NCI-H128 (cell line): ENCODE measurements around the gene P4HA3.

ENCODE experiments used
- DNase-seq: peaks from one replicate; lab custom pipeline; 2025; ENCODE audit not compliant: unreplicated experiment; lab: John Stamatoyannopoulos, UW

P4HA3 gene

DNA sequence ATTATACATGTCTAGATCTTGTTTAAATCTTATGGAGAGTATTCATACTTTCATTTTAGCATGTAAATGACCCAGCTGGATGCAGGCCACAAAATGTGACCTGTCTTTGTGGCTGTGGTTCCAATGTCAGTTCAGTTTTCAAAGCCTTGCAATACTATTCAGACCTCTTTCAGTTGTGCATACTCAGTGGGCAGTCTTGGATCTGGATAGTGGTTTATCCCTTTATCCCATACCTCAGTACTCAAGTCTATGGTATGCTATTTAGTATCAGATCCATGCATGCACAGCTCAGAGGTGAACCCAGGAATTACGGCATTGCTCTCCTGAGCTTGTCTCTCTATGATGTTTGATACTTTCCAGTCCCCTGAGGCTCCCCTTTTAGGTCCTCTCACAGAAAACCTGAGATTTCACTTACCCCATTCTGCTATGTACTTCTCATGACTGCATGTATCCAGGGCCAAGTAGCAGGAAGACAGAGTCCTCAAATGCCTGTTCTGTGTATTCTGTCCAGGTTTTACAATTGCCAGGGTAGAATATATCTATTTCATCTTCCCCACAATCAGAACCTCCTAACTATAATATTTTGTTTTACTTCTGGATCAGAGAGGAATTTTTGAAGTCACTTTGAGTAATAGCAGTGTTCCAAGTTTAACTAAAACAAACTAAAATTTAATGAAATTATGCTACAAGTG, 6.9 kb upstream of the P4HA3 start:
- DNase-seq, result no peak

DNA sequence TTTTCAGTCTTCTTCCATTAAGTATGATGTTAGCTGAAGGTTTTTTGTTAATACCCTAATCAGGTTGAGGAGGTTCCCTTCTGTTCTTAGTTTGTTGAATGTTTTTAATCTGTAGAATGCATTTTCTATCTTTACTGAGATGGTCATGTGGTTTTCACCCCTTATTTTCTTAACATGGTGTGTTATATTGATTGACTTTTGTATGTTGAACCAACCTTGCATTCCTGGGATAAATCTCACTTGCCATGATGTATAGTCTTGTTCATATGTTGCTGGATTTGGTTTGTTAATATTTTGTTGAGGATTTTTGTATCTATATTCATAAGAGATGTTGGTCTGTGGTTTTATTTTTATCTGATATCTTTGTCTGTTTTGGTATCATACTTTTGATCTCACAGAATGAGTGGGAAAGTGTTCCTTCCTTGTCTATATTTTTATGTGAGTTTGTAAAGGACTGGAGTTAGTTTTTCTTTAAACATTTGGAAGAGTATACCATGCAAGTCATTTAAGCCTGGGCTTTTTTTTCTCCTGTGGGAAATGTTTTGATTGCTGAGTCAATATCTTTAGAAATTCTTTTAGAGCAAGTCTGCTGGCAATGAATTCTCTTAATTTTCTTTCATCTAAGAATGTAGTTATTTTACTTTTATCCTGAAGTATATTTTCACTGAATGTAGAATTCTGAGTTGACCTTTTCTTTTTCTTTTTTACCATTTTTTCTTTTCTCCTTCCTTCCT, 5.5 kb upstream of the P4HA3 start:
- no peak for DNase-seq

DNA sequence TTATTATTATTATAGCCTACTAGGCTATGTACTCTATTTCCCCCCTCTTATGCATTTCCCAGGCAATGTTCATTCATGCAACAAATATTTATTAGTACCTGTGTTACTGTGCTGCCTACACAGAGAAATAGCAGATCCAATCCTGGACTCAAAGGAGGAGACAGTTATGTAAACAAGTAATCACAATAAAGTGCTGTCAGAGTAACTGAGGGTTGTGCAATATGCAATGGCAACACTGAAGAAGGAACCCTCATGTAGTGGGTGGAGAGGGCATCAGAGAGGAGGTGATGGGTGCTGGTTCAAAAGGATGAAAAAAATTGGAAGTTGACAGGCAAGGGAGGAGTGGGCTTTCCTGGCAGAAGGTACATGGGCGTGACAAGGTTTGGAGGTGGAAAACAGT, 886 bp upstream of the P4HA3 start:
- no peak for DNase-seq

DNA sequence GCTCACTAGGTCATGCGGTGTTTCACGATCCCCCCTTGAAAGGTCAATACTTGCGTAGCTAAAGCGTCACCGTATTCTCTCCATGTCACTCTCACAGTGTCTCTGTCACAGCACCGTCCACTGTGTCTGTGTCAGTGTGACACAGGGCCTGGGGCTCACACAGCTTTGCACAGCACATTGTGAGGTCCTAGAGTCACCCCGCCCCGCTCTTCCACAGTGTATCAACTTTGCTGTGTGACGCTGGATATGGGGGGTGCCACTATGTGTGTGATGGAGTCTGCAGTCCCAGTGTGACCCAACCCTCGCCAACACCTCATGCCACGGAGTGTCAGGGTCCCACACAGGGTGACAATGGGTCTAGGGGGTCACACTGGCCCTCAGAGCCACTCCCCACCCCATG, 583 bp downstream of the P4HA3 start:
- DNase-seq, result no peak

DNA sequence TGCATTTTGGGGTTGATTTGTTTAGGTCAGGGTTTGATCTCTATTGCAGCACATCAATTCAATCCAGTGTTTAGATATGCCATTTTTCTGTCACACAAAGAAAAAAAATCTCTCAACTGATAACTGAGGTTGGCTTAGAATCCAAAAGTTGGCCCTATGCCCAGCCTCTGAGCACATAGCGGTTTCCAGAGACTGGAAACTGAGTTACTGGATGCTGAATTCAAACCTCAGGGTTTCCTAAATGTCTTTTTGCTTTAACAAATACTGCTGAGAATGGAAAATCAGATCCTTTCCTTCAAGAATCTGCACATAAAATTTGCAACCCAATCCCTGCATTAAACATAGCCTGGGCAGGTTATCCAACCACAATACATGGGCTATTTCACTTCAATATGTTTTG, 4.0 kb downstream of the P4HA3 start:
- no peak for DNase-seq

DNA sequence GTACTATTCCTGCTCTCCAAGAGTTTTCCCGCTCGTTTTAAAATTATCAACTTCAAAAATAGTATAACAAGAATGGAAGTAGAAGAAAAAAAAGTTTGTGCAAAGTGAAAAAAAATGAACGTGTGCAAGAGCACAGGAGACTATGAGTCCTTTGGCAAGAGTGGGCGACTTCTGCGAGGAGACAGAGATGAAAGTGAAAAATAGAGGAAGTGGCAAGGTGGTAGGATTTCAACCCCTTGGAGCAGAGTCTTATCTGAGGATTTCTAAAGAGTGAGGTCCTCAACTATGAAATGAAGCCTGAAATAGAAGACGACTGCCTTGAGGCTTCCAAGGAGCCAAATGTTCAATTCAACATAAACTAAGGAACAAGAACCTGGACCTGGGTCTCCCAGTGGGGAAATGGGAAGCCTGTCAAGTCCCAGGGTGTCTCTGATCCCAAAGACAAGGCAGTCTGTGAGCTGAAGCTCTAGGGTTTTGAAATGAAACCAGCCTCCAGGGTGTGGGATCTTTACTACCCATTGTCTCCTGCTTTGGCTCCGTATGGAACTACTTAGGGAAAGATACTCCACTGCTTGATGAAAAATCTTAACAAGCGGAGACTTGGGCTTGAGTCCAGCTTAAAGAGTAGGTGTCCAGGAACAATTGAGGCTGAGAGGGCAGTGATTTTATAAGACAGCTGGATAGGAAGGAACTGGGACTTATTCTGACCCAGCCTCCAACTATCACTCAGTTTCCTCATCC, 4.8 kb downstream of the P4HA3 start:
- no peak for DNase-seq

DNA sequence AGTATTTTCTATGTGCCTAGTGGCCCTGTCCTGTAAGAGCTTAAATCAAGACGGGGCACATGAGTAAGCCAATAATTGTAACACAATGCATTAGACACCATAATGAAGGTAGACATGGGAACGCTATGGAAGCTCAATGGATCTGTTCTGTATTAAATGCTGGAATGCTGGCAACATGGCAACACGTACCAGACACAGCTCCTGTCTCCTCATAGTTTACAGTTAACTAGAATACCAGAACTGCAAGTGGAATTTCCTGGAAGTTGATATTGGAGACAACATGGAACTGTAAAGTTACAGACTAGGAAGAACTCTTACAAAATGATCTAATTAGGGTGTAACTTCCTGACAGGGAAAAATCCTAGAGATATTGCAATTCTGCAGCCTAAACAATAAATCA, 12.4 kb downstream of the P4HA3 start:
- no peak for DNase-seq

DNA sequence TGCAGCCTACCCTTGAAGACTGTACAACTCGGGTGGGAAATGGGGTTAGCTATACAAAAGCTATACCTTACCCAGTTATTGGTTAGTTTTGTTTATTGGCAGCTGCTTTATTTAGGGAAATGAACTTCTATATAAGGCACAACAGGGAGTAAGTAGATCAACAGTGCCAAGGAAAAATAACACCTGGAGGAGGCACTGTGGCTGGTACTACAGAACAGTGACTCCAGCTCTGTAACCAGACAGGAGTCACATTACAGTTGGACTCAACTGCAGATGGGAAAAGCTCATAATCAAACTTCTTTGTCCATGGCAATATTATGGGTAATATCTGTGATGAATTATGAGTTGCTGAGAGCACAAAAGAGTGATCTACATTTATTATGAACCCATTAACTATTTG, 14.0 kb downstream of the P4HA3 start:
- DNase-seq, result no peak

DNA sequence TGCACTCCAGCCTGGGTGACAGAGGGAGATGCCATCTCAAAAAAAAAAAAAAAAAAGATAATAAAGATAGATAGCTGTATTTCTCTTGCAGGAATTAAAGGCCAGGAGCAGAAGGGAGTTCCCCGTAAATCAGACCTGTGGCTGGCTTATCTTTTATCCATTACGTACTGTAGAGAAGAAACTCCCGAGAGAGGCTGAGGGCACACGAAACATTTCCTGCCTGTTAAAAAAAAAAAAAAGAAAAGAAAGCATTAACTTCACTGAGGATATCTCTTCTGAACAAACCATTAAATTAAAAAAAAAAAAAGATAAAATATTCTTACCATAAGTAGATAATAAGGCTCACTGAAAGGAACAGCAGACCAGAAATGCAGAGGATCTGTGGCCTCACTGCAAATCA, 22.5 kb downstream of the P4HA3 start:
- DNase-seq, result no peak

DNA sequence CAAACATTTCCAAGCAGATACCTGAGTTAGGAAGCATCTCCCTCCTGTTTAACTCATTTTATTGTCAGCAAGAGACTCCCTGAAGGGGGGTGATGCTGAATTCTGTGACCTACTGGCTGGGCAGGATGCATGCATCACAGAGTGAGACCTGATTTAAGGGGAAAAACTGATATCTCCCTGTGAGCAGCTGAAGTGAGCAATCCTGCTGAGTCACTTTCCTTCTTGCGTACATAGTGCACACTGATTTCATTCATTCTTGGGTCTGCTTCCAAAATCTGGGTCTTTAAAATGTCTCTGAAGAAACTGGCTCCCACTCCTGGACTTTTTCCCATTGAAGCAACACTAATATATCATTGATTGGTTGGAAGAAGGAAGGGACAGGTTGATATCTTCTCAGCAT, 23.3 kb downstream of the P4HA3 start:
- DNase-seq, result no peak

DNA sequence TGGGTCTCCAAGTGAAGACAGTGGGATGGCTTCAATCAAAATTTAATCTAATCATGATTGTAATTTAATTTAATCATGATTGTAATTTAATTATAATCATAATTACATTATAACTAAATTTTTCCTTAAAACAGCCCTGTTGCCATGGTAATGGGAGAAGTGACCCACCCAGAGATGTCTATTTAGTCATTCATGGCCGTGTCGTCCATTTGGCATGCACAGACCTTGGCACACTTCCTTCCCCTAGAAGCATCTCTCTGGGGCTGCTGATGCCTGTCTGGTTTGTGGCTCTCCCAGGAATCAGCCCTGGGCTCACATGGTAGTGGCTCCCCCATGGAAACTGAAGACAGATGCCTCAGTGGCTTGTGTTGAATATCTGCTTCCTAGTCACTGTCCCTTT, 27.0 kb downstream of the P4HA3 start:
- DNase-seq, result no peak

DNA sequence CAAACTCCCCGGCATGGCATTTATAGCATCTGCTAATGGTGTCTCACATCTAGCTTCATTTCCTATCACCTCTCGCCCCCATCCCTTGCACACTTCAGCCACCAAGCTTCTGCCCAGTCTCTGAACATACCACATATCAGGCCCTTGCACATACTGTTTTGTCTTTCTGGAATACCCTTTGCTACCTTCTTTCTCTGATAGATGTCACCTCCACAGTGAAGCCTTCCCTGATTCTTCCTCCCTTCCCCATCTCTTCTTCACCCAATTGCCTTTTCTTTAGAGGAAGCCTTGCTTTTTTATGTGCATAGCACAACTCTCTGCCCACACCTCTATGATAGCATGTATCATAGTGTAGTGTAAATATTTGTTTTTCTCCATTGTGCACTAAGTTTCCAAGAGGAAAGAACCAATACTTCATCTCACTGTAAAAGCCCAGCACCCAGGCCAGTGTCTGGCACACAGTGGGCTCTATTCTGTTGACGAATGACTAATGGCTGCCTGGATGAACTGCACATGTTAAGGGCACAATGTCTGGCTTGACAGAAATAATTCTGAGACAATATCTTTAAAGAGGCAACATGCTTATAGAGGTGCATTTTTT, 27.8 kb downstream of the P4HA3 start:
- DNase-seq, result no peak

DNA sequence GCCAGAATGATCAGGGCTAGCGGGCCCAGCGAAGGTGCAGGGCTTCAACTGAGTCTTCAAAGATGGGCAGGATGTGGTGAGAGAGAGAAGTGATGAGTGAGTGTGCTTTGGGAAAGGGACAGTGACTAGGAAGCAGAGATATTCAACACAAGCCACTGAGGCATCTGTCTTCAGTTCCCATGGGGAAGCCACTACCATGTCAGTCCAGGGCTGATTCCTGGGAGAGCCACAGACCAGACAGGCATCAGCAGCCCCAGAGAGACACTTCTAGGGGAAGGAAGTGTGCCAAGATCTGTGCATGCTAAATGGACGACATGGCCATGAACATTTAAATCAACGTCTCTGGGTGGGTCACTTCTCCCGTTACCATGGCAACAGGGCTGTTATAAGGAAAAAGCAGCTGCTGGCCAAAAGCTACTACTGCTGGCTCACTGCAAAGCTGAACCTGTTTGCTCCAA, 28.5 kb downstream of the P4HA3 start:
- DNase-seq, result no peak

DNA sequence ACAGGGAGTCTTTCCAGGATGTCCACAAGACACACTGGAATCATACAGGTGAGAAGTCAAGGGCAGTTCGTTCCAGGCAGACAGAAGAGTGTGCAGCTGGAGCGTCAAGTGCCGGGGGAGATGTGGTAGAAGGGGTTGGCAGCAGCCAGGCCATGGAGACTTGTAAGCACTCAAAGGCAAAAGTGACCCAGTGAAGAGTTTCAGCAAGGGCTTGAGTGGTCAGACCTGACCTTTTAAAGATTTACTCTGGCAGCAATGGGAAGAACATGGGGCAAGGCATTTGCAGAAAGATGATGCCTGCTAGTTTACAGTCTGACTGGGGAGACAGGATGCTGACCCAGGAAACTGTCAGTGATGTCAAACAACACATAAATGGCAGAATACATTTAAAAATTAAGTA, 29.0 kb downstream of the P4HA3 start:
- no peak for DNase-seq

DNA sequence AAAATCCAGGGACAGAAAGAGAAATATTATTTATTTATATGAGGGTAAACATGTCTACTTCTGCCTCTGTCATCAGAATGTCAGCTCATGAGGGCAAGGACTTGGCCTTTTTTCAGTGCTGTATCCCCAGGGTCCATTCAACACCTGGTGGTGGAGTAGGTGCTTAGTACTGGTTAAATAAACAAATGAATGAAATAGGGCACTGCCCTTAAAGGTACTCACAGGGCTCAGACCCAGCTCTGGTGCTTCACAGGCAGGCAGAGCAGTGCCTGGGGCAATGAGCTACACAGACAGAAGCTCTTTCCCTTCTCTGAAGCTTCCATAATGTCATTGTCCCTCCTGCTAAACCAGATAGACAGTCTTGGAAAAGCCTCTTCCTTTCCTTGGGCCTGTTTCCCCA, 30.9 kb downstream of the P4HA3 start:
- DNase-seq, result no peak

DNA sequence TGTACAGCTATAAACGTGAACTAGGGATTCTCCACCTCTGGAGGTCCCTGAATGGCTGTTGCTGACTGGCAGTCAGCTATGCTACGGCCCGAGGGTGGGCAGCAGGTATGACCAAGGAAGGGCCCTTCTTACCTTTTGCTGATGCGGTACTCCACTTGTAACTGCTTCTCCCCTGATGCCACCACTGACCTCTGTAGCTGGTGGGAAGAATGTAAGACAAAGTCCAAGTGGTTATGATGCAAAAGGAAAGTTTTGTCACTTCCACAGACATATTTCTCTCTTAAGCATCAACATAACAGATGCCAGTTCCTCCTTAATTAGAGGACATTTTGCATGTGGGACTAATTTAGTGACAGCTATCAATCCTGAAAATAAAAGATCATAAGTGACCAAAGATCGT, 32.2 kb downstream of the P4HA3 start:
- no peak for DNase-seq

DNA sequence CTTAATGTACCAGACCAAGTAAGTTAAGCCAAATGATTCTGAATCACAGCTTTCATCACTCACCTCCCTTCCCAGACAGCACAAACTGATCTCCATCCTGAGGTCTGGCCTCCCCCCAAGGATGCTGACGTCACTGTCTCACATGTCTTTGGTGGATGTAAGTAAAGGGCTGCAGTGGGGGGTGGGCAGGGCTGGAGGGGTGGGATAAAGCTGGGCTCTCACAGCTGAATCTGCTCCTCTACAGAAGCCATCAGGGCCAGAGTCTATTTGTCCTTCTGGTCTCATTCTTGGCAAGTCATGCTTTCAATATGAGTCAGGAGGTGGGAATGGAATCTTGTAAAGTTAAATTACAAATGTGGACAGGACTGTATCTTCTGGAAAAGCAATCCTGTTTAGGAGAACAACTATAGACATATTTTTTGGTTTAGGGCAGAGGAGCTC, 32.7 kb downstream of the P4HA3 start:
- DNase-seq, result no peak

DNA sequence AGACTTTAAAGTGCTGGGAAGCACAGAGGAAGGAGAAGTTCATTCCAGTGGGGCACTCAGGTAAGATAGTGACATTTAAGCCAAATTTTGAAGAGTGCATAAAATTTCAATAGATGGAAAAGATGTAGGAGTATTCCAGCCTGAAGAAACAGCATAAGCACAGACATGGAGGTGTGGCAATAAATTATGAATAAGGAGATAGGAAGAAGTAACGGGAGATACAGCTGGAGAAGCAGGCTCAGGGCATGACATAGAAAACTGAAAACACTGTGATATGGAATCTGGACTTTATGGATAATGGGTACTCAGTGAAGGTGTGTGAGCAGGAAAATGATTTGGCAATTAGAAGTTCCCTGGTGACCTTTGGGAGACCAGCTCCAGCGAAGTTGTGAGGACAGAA, 33.3 kb downstream of the P4HA3 start:
- DNase-seq, result no peak

DNA sequence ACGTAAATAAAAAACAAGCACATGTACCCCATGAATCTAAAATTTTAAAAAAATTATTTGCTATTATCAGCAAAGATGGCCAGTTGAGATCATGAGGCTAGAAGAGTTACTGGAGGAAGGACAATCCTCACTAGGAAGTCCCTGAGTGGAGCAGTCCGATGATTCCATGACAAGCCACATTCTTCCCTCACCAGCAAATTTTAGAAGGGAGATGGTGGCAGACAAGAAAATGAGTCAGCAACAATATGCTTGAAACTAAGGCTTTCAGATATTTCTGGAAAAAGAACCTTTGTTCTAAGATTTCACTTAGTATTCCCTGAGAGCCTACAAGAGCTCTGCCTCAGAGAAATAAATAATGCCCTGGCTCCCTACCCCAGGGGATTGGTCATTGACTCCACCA, 34.9 kb downstream of the P4HA3 start:
- no peak for DNase-seq

DNA sequence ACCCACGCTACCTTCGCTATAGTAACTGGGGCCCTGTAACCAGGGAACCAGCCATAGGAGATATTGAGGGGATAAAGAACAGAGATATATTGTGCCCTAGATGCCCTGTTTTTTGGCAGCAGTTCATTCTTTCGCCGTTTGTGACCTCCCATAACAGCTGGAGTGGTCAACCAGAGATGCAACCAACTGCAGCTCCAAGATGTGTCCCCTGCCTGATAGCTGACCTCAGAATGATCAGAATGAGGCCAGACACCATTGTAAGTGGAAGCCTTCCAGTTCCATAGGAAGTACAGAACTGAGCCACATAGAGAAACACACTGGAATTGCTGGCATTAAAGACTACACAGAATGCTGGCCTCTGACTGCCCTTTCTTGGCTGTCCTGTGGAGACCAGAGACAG, 39.2 kb downstream of the P4HA3 start:
- no peak for DNase-seq

DNA sequence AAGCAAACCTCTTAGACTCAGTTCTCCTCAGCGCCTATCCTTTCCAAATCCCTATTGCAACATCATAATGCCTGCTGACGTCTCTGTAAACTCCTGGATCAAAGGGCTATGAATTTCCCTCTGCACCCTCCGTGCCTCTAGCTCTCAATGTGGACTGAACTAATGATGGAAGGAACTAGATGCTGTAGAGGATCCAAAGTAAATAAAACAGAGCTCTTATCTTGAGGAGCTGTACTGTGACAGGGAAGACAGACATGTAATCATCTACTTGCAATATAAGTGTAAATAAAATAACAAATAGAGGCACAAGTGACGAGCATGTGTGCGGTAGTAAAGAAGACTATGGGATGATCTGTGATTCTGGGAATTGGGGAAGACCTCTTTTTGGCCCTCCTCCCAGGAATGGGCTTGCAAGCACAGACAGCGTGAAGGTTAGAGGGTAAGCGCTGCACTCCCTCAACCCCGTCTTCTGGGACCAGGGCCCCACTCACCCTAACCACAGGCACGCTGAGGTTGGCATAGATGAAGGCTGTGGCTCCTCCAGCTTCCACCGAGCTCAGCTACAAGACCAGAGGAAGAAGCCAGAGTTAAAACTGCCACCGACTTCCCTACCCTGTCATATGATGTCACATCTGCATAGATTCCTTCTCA, 42.2 kb downstream of the P4HA3 start:
- DNase-seq, result no peak
